Upper lobe of left lung (tissue), 4 donors: ENCODE results near the gene RSRC2.
"Not testable (repeated sequence)": the region's sequence is repeated elsewhere in the genome, so short reads cannot be mapped to it uniquely, and the experiment has no call there.

Source experiments
- POLR2A ChIP-seq, 4 donors: fragments of 450-650 bp; IDR thresholded peaks; one replicate each; pipeline ENCODE4 v1.5.1; 2016 to 2017; ENCODE audit warnings: antibody characterized with exemption in 4 of 4, mild to moderate bottlenecking in 2 of 4
- POLR2AphosphoS5 ChIP-seq, 2 donors: sonication (generic); formaldehyde crosslinking; IDR thresholded peaks; one replicate each; pipeline ENCODE4 v1.5.1; 2017; ENCODE audit warnings: antibody characterized with exemption in 2 of 2
- TF ChIP-seq, protein P1 (sequence below), 6 experiments: fragments of 450-650 bp in 4 of 6; fragments of 200-600 bp in 2 of 6; sonication (generic) in 2 of 6; IDR thresholded peaks; one replicate each; pipeline ENCODE4 v1.5.1; 2016 to 2019; ENCODE audit warnings: antibody characterized with exemption in 6 of 6

DNA sequence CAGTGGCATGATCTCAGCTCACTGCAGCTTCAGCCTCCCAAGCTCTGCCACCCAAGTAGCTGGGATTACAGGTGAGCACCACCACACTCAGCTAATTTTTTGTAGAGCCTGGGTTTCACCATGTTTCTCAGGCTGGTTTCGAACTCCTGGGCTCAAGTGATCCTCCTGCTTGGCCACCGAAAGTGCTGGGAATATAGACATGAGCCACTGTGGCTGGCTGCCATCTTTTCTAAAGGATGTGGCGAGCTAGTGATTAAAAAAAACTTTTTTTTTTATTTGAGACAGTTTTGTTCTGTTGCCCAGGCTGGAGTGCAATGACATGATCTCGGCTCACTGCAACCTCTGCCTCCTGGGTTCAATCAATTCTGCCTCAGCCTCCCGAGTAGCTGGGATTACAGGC, 40.1 kb upstream of the RSRC2 start:
- TF ChIP-seq, protein P1, sequence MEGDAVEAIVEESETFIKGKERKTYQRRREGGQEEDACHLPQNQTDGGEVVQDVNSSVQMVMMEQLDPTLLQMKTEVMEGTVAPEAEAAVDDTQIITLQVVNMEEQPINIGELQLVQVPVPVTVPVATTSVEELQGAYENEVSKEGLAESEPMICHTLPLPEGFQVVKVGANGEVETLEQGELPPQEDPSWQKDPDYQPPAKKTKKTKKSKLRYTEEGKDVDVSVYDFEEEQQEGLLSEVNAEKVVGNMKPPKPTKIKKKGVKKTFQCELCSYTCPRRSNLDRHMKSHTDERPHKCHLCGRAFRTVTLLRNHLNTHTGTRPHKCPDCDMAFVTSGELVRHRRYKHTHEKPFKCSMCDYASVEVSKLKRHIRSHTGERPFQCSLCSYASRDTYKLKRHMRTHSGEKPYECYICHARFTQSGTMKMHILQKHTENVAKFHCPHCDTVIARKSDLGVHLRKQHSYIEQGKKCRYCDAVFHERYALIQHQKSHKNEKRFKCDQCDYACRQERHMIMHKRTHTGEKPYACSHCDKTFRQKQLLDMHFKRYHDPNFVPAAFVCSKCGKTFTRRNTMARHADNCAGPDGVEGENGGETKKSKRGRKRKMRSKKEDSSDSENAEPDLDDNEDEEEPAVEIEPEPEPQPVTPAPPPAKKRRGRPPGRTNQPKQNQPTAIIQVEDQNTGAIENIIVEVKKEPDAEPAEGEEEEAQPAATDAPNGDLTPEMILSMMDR (IDR thresholded peaks at IDR 0.05) = not testable (repeated sequence)
- TF ChIP-seq POLR2A, POLR2AphosphoS5 (IDR thresholded peaks at IDR 0.05): not testable (repeated sequence)
